Endothelial cell of umbilical vein (primary cell): ENCODE measurements around the gene ANP32B. TPM values are rescaled to one million over a fixed set of nuclear protein-coding genes. Genes with fewer than 3 reads are reported as not detected.

Experiments
- BruUV-seq: library from RNA; stranded (reverse); fragments of 400-500 nt; replicated peaks from 2 replicates; lab custom pipeline; 2021; lab: Mats Ljungman, UMichigan
- CTCF ChIA-PET: fragments of 300-600, 350-600 bp; sonication (Branson Sonifier 250); formaldehyde crosslinking; loops from one replicate; lab custom pipeline; 2021; ENCODE audit warnings: antibody characterized with exemption, inconsistent platforms; lab: Charles Lee
- POLR2A ChIA-PET: fragments of 300-600, 350-600 bp; sonication (Branson Sonifier 250); formaldehyde crosslinking; loops from one replicate; lab custom pipeline; 2021; ENCODE audit warnings: antibody characterized with exemption, inconsistent platforms; lab: Charles Lee
- DNase-seq: peaks from one replicate; pipeline ENCODE4 v3.0.0-alpha.2; 2011; ENCODE audit warnings: low read depth, low spot score
- FAIRE-seq: peaks from 2 replicates; lab custom pipeline; 2011; peaks lifted over from hg19 to GRCh38; lab: Jason Lieb, UNC
- H2AFZ ChIP-seq: 2 replicates; pipeline ENCODE4 v1.6.0; 2012; ENCODE audit warnings: low read depth, low read length, control low read depth, inconsistent platforms
- H3K27ac ChIP-seq: 2 replicates; pipeline ENCODE4 v1.5.1; 2011; ENCODE audit warnings: low read depth, mild to moderate bottlenecking, control low read depth, low read length, moderate library complexity; ENCODE audit not compliant: insufficient read depth
- H3K27me3 ChIP-seq, 2 experiments: 2 replicates each; pipeline versions ENCODE4 v1.6.0 to v1.6.1; 2011; ENCODE audit warnings: low read length in 2 of 2, mixed read lengths in 1 of 2; ENCODE audit not compliant: control insufficient read depth in 2 of 2, insufficient read depth in 2 of 2
- H3K36me3 ChIP-seq, 2 experiments: 2 replicates in 1 of 2; 3 replicates in 1 of 2; pipeline ENCODE4 v1.5.1; 2011; ENCODE audit warnings: low read length in 2 of 2, mild to moderate bottlenecking in 1 of 2, moderate library complexity in 1 of 2; ENCODE audit not compliant: control insufficient read depth in 2 of 2, insufficient read depth in 2 of 2; ENCODE audit errors: extremely low read depth in 1 of 2
- H3K4me1 ChIP-seq: 3 replicates; pipeline ENCODE4 v1.5.1; 2011; ENCODE audit warnings: mild to moderate bottlenecking, low read length; ENCODE audit not compliant: control insufficient read depth, insufficient read depth; ENCODE audit errors: extremely low read depth
- H3K4me2 ChIP-seq: 2 replicates; pipeline ENCODE4 v1.6.1; 2011; ENCODE audit warnings: low read length, control low read depth, mixed read lengths; ENCODE audit not compliant: insufficient read depth
- H3K4me3 ChIP-seq, 3 experiments: fragments of 200-600 bp in 1 of 3; sonication (generic), shearing (Covaris generic) in 1 of 3; replicated peaks in 1 of 3; 2 replicates each; pipeline ENCODE4 v1.5.1; 2011 to 2016; ENCODE audit warnings: control low read depth in 3 of 3, low read length in 3 of 3, mild to moderate bottlenecking in 2 of 3, inconsistent platforms in 1 of 3, low read depth in 1 of 3, moderate library complexity in 1 of 3; ENCODE audit not compliant: insufficient read depth in 1 of 3
- H3K79me2 ChIP-seq: 2 replicates; pipeline ENCODE4 v1.6.0; 2012; ENCODE audit warnings: low read length, inconsistent platforms; ENCODE audit not compliant: control insufficient read depth, insufficient read depth
- H3K9ac ChIP-seq: replicated peaks from 2 replicates; pipeline ENCODE3; 2011; ENCODE audit warnings: low read length, control low read depth; ENCODE audit not compliant: insufficient read depth; ENCODE audit errors: extremely low read depth
- H3K9me1 ChIP-seq: replicated peaks from 3 replicates; pipeline ENCODE4 v1.6.0; 2011; ENCODE audit warnings: mild to moderate bottlenecking, low read length; ENCODE audit not compliant: control insufficient read depth, insufficient read depth; ENCODE audit errors: extremely low read depth
- H3K9me3 ChIP-seq: replicated peaks from 2 replicates; pipeline ENCODE4 v1.5.1; 2012; ENCODE audit warnings: low read length, inconsistent platforms; ENCODE audit not compliant: control insufficient read depth, insufficient read depth
- H4K20me1 ChIP-seq: replicated peaks from 2 replicates; pipeline ENCODE3; 2011; ENCODE audit warnings: mild to moderate bottlenecking, low read length; ENCODE audit not compliant: control insufficient read depth, insufficient read depth; ENCODE audit errors: extremely low read depth
- EZH2 ChIP-seq: IDR thresholded peaks from 2 replicates; pipeline ENCODE4 v1.6.1; 2012; ENCODE audit warnings: borderline replicate concordance, low read depth, mild to moderate bottlenecking, moderate library complexity, low read length, inconsistent platforms; ENCODE audit not compliant: severe bottlenecking
- FOS ChIP-seq: IDR thresholded peaks from 2 replicates; pipeline ENCODE4 v1.6.1; 2011; ENCODE audit warnings: mild to moderate bottlenecking, low read length, moderate library complexity, borderline replicate concordance; ENCODE audit not compliant: insufficient read depth
- GATA2 ChIP-seq: IDR thresholded peaks from 2 replicates; pipeline ENCODE4 v1.7.0; 2011; ENCODE audit warnings: low read depth, mild to moderate bottlenecking, moderate library complexity, mixed read lengths, low read length; ENCODE audit not compliant: insufficient read length, insufficient read depth
- JUN ChIP-seq: IDR thresholded peaks from 2 replicates; pipeline ENCODE4 v1.6.1; 2011; ENCODE audit warnings: borderline replicate concordance, low read depth; ENCODE audit not compliant: insufficient read length, insufficient read depth
- MYC ChIP-seq: IDR thresholded peaks from one replicate; pipeline ENCODE4 v1.6.1; 2011; ENCODE audit warnings: mild to moderate bottlenecking, low read depth, low read length
- POLR2A ChIP-seq: IDR thresholded peaks from 2 replicates; pipeline ENCODE4 v1.6.1; 2012; ENCODE audit warnings: low read depth, mild to moderate bottlenecking, control low read depth, low read length
- POLR2AphosphoS5 ChIP-seq: IDR thresholded peaks from 2 replicates; pipeline ENCODE4 v1.6.1; 2012; ENCODE audit warnings: low read depth, mild to moderate bottlenecking, control low read depth, low read length, moderate library complexity; ENCODE audit not compliant: insufficient read depth
- dilution Hi-C: fragments of 300-500 bp; cut with MboI; formaldehyde crosslinking; loops from one replicate; pipeline ENCODE4 v1.15.0; 2019; ENCODE audit warnings: low sequenced_read_pairs; ENCODE audit not compliant: extremely low pct_ligation_motif_present
- intact Hi-C: fragments of 100-400 bp; cut with micrococcal nuclease; formaldehyde crosslinking; loops from one replicate; pipeline ENCODE4 v1.10.0; 2022
- polyA plus RNA-seq, 4 experiments: library from polyadenylated mRNA; depleted of rRNA in 3 of 4; stranded (reverse) in 3 of 4; unstranded in 1 of 4; fragments of >200 nt; gene quantifications; 2 replicates each; pipeline versions ENCODE4 v1.2.1 to v1.2.3, GENCODE V29; 2011 to 2012; ENCODE audit warnings: missing spikeins in 1 of 4
- total RNA-seq: library from RNA; stranded (reverse); gene quantifications from 2 replicates; pipeline ENCODE4 v1.2.3, GENCODE V29; 2021
- TF ChIP-seq, protein P1 (sequence below): IDR thresholded peaks from 2 replicates; pipeline ENCODE4 v1.6.1; 2011; ENCODE audit not compliant: insufficient read depth, insufficient read length
- TF ChIP-seq, protein P2 (sequence below), 2 donors: IDR thresholded peaks; 1 replicate in 1 of 2; 2 replicates in 1 of 2; pipeline ENCODE4 v1.5.1; 2011; ENCODE audit warnings: low read length in 2 of 2, mild to moderate bottlenecking in 2 of 2, moderate library complexity in 2 of 2, control low read depth in 1 of 2, inconsistent platforms in 1 of 2, low read depth in 1 of 2; ENCODE audit not compliant: insufficient read depth in 1 of 2; ENCODE audit errors: extremely low read depth in 1 of 2

The ANP32B gene
- total and polyA plus RNA-seq, 2 donors (not counting 3 experiments of a cell fraction or from before 2014, with no cell fraction given) = 13.9 to 173 TPM

- Histone ChIP-seq H3K27ac (no peak overlapping the region), H2AFZ (no peak overlapping the region), H3K79me2 (peaks cover 6% of the 10 kb centered on the region), H3K4me1 (peaks cover under 1% of the 10 kb centered on the region), H4K20me1 (no peaks in the 10 kb centered on the region), H3K4me2 (no peak overlapping the region), H3K9me1 (no peaks in the 10 kb centered on the region), H3K9me3 (no peaks in the 10 kb centered on the region), H3K4me3 (no peak overlapping the region), H3K27me3 (no peaks in the 10 kb centered on the region), H3K9ac (no peak overlapping the region), H3K36me3 (peaks cover 16 to 25% of the 10 kb centered on the region in 2 experiments)
- dilution Hi-C loops = no loop called here
- TF ChIP-seq MYC (no peak), EZH2 (no peak), JUN (no peak), GATA2 (no peak), POLR2AphosphoS5 (no peak), POLR2A (no peak), FOS (no peak)
- TF ChIP-seq, protein P1, sequence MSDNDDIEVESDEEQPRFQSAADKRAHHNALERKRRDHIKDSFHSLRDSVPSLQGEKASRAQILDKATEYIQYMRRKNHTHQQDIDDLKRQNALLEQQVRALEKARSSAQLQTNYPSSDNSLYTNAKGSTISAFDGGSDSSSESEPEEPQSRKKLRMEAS = no peak
- TF ChIP-seq, protein P2, sequence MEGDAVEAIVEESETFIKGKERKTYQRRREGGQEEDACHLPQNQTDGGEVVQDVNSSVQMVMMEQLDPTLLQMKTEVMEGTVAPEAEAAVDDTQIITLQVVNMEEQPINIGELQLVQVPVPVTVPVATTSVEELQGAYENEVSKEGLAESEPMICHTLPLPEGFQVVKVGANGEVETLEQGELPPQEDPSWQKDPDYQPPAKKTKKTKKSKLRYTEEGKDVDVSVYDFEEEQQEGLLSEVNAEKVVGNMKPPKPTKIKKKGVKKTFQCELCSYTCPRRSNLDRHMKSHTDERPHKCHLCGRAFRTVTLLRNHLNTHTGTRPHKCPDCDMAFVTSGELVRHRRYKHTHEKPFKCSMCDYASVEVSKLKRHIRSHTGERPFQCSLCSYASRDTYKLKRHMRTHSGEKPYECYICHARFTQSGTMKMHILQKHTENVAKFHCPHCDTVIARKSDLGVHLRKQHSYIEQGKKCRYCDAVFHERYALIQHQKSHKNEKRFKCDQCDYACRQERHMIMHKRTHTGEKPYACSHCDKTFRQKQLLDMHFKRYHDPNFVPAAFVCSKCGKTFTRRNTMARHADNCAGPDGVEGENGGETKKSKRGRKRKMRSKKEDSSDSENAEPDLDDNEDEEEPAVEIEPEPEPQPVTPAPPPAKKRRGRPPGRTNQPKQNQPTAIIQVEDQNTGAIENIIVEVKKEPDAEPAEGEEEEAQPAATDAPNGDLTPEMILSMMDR (IDR thresholded peaks at IDR 0.05; ENCODE audit: extremely low read depth in 1 of 2, insufficient read depth in 1 of 2, low read depth in 1 of 2, low read length in 2 of 2) = no peak
- no peak for FAIRE-seq
- intact Hi-C loops = no loop called here
- ChIA-PET POLR2A (no interaction called here), CTCF (interaction anchor here (1.0 kb wide), 1 partner anchor 19 kb away, joined by 7 read pairs; no protein-coding TSS in a partner anchor)
- no peak for DNase-seq
- no TSS peak for BruUV-seq
These were observed 33.1 kb downstream of the ANP32B start for GRCh38 chr9:98016137-98016680.
